Stimulated activated CD4-positive, alpha-beta T cell treated with anti-CD3 and anti-CD28 coated beads, Interleukin-12 subunit alpha, Interleukin-12 subunit beta, amount 100 ng/mL, for 4 hours (primary cell): Measurements from ENCODE around the gene TTLL8.
"Not testable (repeated sequence)": the region's sequence is repeated elsewhere in the genome, so short reads cannot be mapped to it uniquely, and the experiment has no call there.

ENCODE experiments used
- DNase-seq: peaks from one replicate; pipeline ENCODE4 v3.0.0-alpha.2; 2020

The TTLL8 gene

GRCh38 chr22:49999063-49999945, 58.8 kb downstream of the TTLL8 start:
- no peak for DNase-seq

- no peak for DNase-seq
These were observed 59.4 kb downstream of the TTLL8 start for GRCh38 chr22:49998718-49999062.

DNA sequence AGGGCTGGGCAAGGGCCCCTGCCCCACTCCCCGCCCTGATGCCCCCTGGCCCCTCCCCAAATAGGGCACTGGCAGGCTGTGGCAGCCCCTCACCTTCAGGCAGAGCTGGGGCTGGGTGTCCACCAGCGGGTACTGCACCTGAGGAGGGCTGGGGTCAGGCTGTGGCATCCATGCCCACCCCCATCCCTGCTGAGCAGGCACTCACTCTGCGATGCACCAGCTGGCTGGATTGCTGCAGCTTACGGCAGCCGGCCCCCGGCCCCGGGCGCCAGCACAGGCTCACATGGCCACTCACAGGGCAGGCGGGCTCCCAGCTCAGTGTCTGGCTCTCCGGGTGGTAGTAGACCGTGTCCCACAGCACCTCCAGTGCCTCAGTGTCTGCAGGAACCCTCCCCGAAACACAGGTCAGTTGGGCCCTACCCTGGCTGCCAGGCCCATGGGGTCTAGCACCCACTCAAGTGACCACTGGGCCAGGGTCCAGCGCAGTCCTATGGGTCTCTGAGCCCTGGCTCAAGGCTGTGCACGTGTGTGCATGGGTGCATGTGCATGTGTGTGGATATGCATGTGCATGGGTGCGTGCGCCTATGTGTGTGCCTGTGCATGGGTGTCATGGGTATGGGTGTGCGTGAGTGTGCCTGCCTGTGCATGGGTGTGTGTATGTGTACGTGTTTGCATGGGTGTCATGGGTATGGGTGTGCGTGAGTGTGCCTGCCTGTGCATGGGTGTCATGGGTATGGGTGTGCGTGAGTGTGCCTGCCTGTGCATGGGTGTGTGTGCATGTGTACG, 60.0 kb downstream of the TTLL8 start:
- DNase-seq = no peak

GRCh38 chr22:49997251-49997599, 60.9 kb downstream of the TTLL8 start:
- DNase-seq = no peak

- no peak for DNase-seq
These were observed 61.4 kb downstream of the TTLL8 start for GRCh38 chr22:49996518-49997250.

- DNase-seq = no peak
These were observed 62.0 kb downstream of the TTLL8 start for GRCh38 chr22:49996119-49996517.

GRCh38 chr22:49995361-49996118, 62.6 kb downstream of the TTLL8 start:
- no peak for DNase-seq

DNA sequence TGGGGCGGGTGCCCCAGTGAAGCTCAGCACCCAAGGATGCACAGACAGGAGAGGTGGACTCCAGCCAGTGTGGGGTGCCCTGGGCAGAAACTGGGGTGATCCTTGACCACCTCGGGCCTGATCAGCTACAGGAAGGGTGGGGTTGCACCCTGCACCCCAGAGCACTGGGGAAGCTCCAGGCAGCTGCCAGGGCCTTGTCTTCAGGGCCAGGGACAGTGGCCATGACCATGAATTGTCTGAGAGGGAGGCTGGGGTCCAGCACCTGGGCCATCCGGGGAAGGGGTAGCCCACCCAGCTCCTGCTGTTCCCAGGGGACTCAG, 63.1 kb downstream of the TTLL8 start:
- DNase-seq = no peak

DNA sequence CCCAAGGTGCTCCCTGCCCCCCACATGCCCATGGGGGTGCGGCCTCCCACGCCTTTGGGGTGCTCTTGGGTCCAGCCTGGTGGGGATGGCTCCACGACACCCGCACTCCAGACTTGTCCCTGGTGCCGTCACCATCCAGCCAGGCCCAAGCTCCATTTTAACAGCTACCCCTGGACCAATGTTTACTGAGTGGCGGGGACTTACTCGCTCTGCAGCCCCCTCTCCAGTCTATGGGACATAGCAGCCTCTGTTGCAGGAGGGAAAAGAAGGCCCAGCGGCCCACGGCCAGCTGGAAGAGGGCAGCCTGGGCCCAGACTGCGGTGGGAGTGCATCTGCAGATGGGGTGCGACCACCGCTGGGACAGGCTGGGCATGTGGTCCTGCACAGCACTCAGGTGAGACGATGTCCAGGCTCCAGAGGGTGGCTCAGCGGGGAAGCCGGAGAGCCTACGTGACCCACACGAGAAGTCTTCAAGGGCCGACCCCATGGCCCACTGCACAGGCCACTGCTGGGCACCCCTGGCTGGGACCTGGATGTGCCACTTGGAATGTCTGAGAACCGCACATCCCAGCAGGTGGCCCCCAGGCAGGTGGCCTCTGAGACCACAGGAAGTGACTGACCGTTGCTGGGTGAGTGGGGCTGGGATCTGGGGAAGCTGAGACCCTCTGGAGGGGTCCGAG, 63.6 kb downstream of the TTLL8 start:
- DNase-seq = no peak

- no peak for DNase-seq
These were observed 64.3 kb downstream of the TTLL8 start for GRCh38 chr22:49993649-49994360.

- peak; percentile 72 for DNase-seq
These were observed 65.0 kb downstream of the TTLL8 start for GRCh38 chr22:49992921-49993648.

DNA sequence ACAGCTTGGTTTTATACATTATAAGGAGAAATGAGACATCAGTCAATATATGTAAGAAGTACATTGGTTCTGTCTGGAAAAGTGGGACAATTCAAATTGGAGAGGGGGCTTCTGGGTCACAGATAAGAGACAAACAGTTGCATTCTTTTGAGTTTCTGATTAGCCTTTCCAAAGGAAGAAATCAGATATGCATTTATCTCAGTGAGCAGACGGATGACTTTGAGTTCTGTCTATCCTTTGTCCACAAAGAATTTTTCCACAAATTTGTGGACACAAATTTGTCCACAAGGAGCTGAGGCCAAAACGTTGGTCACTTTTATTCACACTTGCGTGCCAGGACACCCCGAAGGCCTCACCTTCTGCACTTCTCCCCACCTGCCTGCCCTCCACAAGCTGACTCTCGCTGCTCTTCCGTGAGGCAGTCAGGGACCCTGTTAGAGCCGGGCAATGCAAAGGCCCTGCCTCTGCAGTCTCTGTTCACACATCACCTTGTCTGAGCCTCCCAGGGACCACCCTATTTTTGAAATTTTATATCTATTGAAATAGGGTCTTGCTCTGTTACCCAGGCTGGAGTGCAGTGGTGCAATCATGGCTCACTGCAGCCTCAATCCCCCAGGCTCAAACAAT, 66.1 kb downstream of the TTLL8 start:
- DNase-seq = no peak

- no peak for DNase-seq
These were observed 66.9 kb downstream of the TTLL8 start for GRCh38 chr22:49991167-49991566.

- DNase-seq = not testable (repeated sequence)
These were observed 68.3 kb downstream of the TTLL8 start for GRCh38 chr22:49989826-49990225.

GRCh38 chr22:49986325-49986724, 71.8 kb downstream of the TTLL8 start:
- no peak for DNase-seq

DNA sequence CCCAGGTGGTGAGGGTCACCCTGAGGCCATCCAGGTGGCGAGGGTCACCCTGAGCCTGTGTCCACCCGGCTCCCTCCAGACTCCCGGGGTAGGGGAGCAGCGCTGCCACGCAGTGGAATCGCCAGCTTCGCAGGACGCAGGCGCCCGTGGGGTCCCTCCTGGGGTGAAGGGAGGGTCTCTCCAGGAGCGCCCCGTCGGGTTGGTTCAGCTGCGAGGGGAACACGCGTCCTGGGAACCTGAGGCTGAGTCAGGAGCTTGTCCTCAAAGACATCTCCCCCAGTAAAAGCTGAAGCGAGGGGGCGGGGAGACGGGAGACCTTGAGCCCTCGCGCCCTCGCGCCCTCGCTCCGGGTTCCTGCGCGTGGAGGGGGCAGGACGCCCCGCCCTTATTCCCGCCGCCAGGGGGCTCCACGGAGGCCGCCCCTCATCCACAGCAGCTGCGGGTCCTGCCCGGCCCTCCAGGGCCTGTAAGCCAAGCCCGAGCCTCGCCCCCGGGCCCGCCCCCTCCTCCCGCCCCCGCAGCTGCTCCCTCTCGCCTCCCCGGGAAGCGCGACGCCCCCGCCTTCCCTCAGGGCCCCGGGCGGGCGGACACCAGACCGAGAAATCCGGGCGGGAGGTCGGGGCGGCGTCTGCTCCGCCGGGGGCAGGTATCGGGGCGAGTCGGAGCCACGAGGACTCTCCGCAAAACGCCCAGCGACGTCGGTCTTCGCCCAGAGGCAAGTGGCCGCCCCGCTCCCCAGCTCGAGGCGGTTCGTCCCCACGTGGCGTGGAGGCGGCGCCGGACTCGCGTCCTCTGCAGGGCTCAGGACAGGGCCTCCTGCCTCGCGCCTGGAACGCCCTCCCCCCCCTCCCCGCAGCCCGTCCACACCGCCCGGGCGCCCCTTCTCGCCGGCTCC, 74.7 kb downstream of the TTLL8 start:
- peak; percentile 28 for DNase-seq

DNA sequence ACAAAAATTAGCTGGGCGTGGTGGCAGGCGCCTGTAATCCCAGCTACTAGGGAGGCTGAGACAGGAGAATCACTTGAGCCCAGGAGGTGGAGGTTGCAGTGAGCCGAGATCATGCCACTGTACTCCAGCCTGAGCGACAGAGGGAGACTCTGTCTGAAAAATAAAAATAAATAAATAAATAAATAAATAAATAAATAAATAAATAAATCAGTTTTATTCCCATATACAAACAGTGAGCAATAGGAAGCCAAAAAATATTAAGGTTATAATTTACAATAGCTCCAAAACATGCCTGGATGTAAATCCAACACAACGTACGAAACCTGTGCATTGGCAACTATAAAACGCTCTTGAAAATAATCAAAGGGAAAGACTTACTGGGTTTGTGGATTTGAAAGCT, 76.3 kb downstream of the TTLL8 start:
- DNase-seq = not testable (repeated sequence)

- no peak for DNase-seq
These were observed 78.4 kb downstream of the TTLL8 start for GRCh38 chr22:49979587-49980264.

DNA sequence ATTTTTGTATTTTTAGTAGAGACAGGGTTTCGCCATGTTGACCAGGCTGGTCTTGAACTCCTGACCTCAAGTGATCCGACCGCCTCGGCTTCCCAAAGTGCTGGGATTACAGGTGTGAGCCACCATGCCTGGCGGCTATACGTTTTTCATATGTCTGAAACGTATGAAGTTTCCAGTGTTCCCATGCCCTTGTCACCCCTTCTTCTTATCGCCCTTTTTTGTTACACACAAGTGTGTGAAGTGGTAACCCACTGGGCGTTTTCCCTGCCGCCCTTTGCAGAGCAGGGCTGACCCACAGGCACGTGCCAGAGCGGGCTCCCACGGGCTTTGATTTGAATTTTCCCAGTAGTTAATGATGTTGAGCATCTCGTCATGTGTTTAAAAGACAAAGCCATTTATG, 80.5 kb downstream of the TTLL8 start:
- DNase-seq = no peak
